NOMO-1 treated with DMSO at 0.1 percent for 48 hours (cell line): ENCODE data around the gene CELF2.

ENCODE experiments used
- DNase-seq: peaks from one replicate; lab custom pipeline; 2025; ENCODE audit not compliant: unreplicated experiment; lab: John Stamatoyannopoulos, UW

Gene CELF2

GRCh38 chr10:11317936-11318670 is 300.4 kb downstream of the CELF2 start:
- no peak for DNase-seq

- DNase-seq: no peak
These were observed 301.3 kb downstream of the CELF2 start for GRCh38 chr10:11318826-11319598.

GRCh38 chr10:11319990-11320602 is 302.4 kb downstream of the CELF2 start:
- no peak for DNase-seq

GRCh38 chr10:11320809-11321520 is 303.3 kb downstream of the CELF2 start:
- DNase-seq: no peak

- DNase-seq: no peak
These were observed 305.0 kb downstream of the CELF2 start for GRCh38 chr10:11322698-11323097.

GRCh38 chr10:11324761-11325321 is 307.2 kb downstream of the CELF2 start:
- no peak for DNase-seq

- no peak for DNase-seq
These were observed 308.1 kb downstream of the CELF2 start for GRCh38 chr10:11325817-11326216.

- no peak for DNase-seq
These were observed 308.6 kb downstream of the CELF2 start for GRCh38 chr10:11326241-11326640.

GRCh38 chr10:11326913-11327616 is 309.4 kb downstream of the CELF2 start:
- no peak for DNase-seq

GRCh38 chr10:11328264-11329061 is 310.8 kb downstream of the CELF2 start:
- DNase-seq: peak; percentile 66

- DNase-seq: peak; percentile 82
These were observed 311.5 kb downstream of the CELF2 start for GRCh38 chr10:11329062-11329673.

- DNase-seq: no peak
These were observed 312.8 kb downstream of the CELF2 start for GRCh38 chr10:11330383-11331045.

- DNase-seq: no peak
These were observed 313.4 kb downstream of the CELF2 start for GRCh38 chr10:11331046-11331577.

GRCh38 chr10:11331726-11332125 is 314.1 kb downstream of the CELF2 start:
- no peak for DNase-seq

- DNase-seq: no peak
These were observed 315.2 kb downstream of the CELF2 start for GRCh38 chr10:11332846-11333245.

GRCh38 chr10:11334436-11334835 is 316.8 kb downstream of the CELF2 start:
- DNase-seq: peak; percentile 13

GRCh38 chr10:11335167-11335652 is 317.5 kb downstream of the CELF2 start:
- peak; percentile 71 for DNase-seq

GRCh38 chr10:11335881-11336430 is 318.3 kb downstream of the CELF2 start:
- no peak for DNase-seq
